ENCODE results near the gene FSTL5. TPM values are rescaled to one million over a fixed set of nuclear protein-coding genes. Genes with fewer than 3 reads are reported as not detected.

Gene FSTL5
- total and polyA plus RNA-seq, 2 of the 8 experiments (the other 6 are each of a cell fraction or from before 2014, with no cell fraction given): 0.09 to 0.32 TPM

- H4K91ac ChIP-seq (replicated peaks; ENCODE audit: insufficient read length, low read length): no peak overlapping the region
- no peaks in the 10 kb centered on the region for H3K23me2 ChIP-seq (ENCODE audit: low read depth, low read length)
- H2BK20ac ChIP-seq (ENCODE audit: low read length): no peak overlapping the region
- no peak overlapping the region for H3K27ac ChIP-seq (ENCODE audit: low read depth, low read length)
- no peaks in the 10 kb centered on the region for H4K20me1 ChIP-seq (replicated peaks in 1 of 2; ENCODE audit: control insufficient read depth in 1 of 2, insufficient read depth in 2 of 2, low read length in 2 of 2)
- no peaks in the 10 kb centered on the region for H3K4me1 ChIP-seq (replicated peaks in 1 of 4; ENCODE audit: control insufficient read depth in 3 of 4, insufficient read depth in 4 of 4, low read length in 3 of 4)
- H3K4me2 ChIP-seq (ENCODE audit: insufficient read depth in 1 of 2, low read depth in 2 of 2, low read length in 2 of 2): no peak overlapping the region
- no peak overlapping the region for H2BK5ac ChIP-seq (ENCODE audit: low read depth, low read length)
- H2BK15ac ChIP-seq (ENCODE audit: low read length): no peak overlapping the region
- no peaks in the 10 kb centered on the region for H3K79me1 ChIP-seq (ENCODE audit: low read depth, low read length)
- no peaks in the 10 kb centered on the region for H3K79me2 ChIP-seq (ENCODE audit: control insufficient read depth in 1 of 2, insufficient read depth in 2 of 2, low read length in 2 of 2)
- no peaks in the 10 kb centered on the region for H3K27me3 ChIP-seq (replicated peaks in 1 of 4; ENCODE audit: control insufficient read depth in 3 of 4, extremely low read depth in 1 of 4, insufficient read depth in 3 of 4, low read length in 3 of 4)
- H4K8ac ChIP-seq (ENCODE audit: extremely low read depth, insufficient read depth, low read length): no peak overlapping the region
- no peak for FAIRE-seq
- H2BK120ac ChIP-seq (replicated peaks; ENCODE audit: low read depth, low read length): no peak overlapping the region
- H3K14ac ChIP-seq (ENCODE audit: insufficient read length): no peak overlapping the region
- no peak overlapping the region for H3K4ac ChIP-seq (replicated peaks; ENCODE audit: insufficient read length, low read depth, low read length)
- H3K36me3 ChIP-seq (ENCODE audit: control insufficient read depth in 2 of 4, insufficient read depth in 4 of 4, low read length in 3 of 4): no peaks in the 10 kb centered on the region
- no peak overlapping the region for H2AK5ac ChIP-seq (ENCODE audit: low read depth, low read length)
- ChIA-PET POLR2A (ENCODE audit: partially characterized antibody) (no interaction called here), CTCF (ENCODE audit: partially characterized antibody) (interaction anchor here (1.2 kb wide), 1 partner anchor 591 kb away, joined by 3 read pairs; no protein-coding TSS in a partner anchor)
- H3K9me3 ChIP-seq (ENCODE audit: insufficient read depth in 2 of 2, low read depth in 1 of 2, low read length in 1 of 2): no peaks in the 10 kb centered on the region
- no peak overlapping the region for H3K56ac ChIP-seq (replicated peaks; ENCODE audit: insufficient read length, low read depth, low read length)
- 90% methylated on average over 6 of the region's 6 CpGs; no CpG with 5 or more reads in 1 of the 2 experiments for WGBS, 2 experiments (ENCODE audit: extremely low coverage in 1 of 2, insufficient coverage in 1 of 2, insufficient read length in 1 of 2, insufficient replicate concordance in 2 of 2, low coverage in 1 of 2, low lambda C conversion rate in 2 of 2, missing lambda C conversion rate in 1 of 2)
- H3K4me3 ChIP-seq (ENCODE audit: extremely low read depth in 1 of 4, insufficient read depth in 2 of 4, low read depth in 3 of 4, low read length in 4 of 4): no peak overlapping the region
- H4K5ac ChIP-seq (ENCODE audit: insufficient read length, low read depth, low read length): no peak overlapping the region
- no peak overlapping the region for H3K9ac ChIP-seq (replicated peaks in 1 of 4; ENCODE audit: extremely low read depth in 1 of 4, low read depth in 3 of 4, low read length in 3 of 4)
- H2BK12ac ChIP-seq (ENCODE audit: low read depth, low read length): no peak overlapping the region
- H3K18ac ChIP-seq (ENCODE audit: extremely low read depth, low read length): no peak overlapping the region
- H2AFZ ChIP-seq (ENCODE audit: low read length): 0 out of 2 replicates have a peak overlapping the region, but pooled peaks have one; percentile 46
- DNase-seq (ENCODE audit: low read depth in 1 of 2, low spot score in 2 of 2): no peak
- no peak overlapping the region for H3K23ac ChIP-seq (ENCODE audit: insufficient read length)
These were observed 586.1 kb downstream of the FSTL5 start for GRCh38 chr4:161577579-161578301.

Data from H1 (cell line).